Naive thymus-derived CD4-positive, alpha-beta T cell (primary cell): ENCODE data around the gene NADK2. TPM values are rescaled to one million over a fixed set of nuclear protein-coding genes. Genes with fewer than 3 reads are reported as not detected.

ENCODE experiments used
- ATAC-seq: fragments of 150-1000 bp; cut with Tn5 transposase; 2 replicates; pipeline ENCODE4 v1.10.0; 2021; ENCODE audit warnings: mild to moderate bottlenecking, moderate library complexity
- CTCF ChIA-PET: fragments of 350-600 bp; sonication (Branson Sonifier 250); formaldehyde crosslinking; loops from one replicate; lab custom pipeline; 2021; ENCODE audit warnings: antibody characterized with exemption; lab: Charles Lee
- POLR2A ChIA-PET: fragments of 350-600 bp; sonication (Branson Sonifier 250); formaldehyde crosslinking; loops from one replicate; lab custom pipeline; 2021; ENCODE audit warnings: antibody characterized with exemption, inconsistent platforms; lab: Charles Lee
- DNase-seq, 9 donors: peaks; one replicate each; pipeline versions ENCODE4 v3.0.0 to v3.0.0-alpha.2; 2020 to 2022; ENCODE audit warnings: mixed read lengths in 1 of 9
- H3K27ac ChIP-seq: one replicate; pipeline ENCODE4 v1.7.0; 2013; ENCODE audit warnings: mild to moderate bottlenecking, low read depth, low read length, moderate library complexity
- H3K27me3 ChIP-seq, 2 donors: one replicate each; pipeline ENCODE4 v1.7.0; 2013; ENCODE audit warnings: low read length in 2 of 2, mild to moderate bottlenecking in 2 of 2, moderate library complexity in 2 of 2; ENCODE audit not compliant: control insufficient read depth in 2 of 2, insufficient read depth in 2 of 2
- H3K36me3 ChIP-seq, 3 experiments: 1 replicate in 2 of 3; 2 replicates in 1 of 3; pipeline ENCODE4 v1.7.0; 2013; ENCODE audit warnings: low read length in 3 of 3, mild to moderate bottlenecking in 3 of 3, moderate library complexity in 1 of 3; ENCODE audit not compliant: insufficient read depth in 3 of 3, control insufficient read depth in 2 of 3
- H3K4me1 ChIP-seq, 2 donors: one replicate each; pipeline ENCODE4 v1.7.0; 2013; ENCODE audit warnings: low read length in 2 of 2, mild to moderate bottlenecking in 2 of 2, moderate library complexity in 1 of 2; ENCODE audit not compliant: control insufficient read depth in 2 of 2, insufficient read depth in 2 of 2
- H3K4me3 ChIP-seq: 2 replicates; pipeline ENCODE4 v1.7.0; 2013; ENCODE audit warnings: mild to moderate bottlenecking, low read length
- H3K9me3 ChIP-seq, 3 experiments: 1 replicate in 2 of 3; 2 replicates in 1 of 3; pipeline ENCODE4 v1.7.0; 2013; ENCODE audit warnings: low read length in 3 of 3; ENCODE audit not compliant: control insufficient read depth in 2 of 3
- H3K27ac Mint-ChIP-seq, 9 donors: one replicate each; pipeline ENCODE4 v1.8.0; 2020 to 2022; ENCODE audit warnings: mixed read lengths in 9 of 9, mild to moderate bottlenecking in 8 of 9, moderate library complexity in 5 of 9, inconsistent platforms in 2 of 9
- H3K27me3 Mint-ChIP-seq, 5 donors: one replicate each; pipeline ENCODE4 v1.8.0; 2021 to 2022; ENCODE audit warnings: mixed read lengths in 5 of 5, mild to moderate bottlenecking in 1 of 5
- H3K36me3 Mint-ChIP-seq, 5 donors: one replicate each; pipeline ENCODE4 v1.8.0; 2020 to 2022; ENCODE audit warnings: mixed read lengths in 5 of 5, mild to moderate bottlenecking in 3 of 5, inconsistent platforms in 1 of 5
- H3K4me1 Mint-ChIP-seq, 7 donors: one replicate each; pipeline ENCODE4 v1.8.0; 2020 to 2022; ENCODE audit warnings: mixed read lengths in 7 of 7, mild to moderate bottlenecking in 3 of 7, inconsistent platforms in 1 of 7
- H3K4me3 Mint-ChIP-seq, 10 donors: one replicate each; pipeline ENCODE4 v1.8.0; 2020 to 2022; ENCODE audit warnings: mild to moderate bottlenecking in 10 of 10, mixed read lengths in 10 of 10, moderate library complexity in 6 of 10, inconsistent platforms in 2 of 10
- H3K9me3 Mint-ChIP-seq, 11 donors: one replicate each; pipeline ENCODE4 v1.8.0; 2020 to 2022; ENCODE audit warnings: mixed read lengths in 11 of 11, mild to moderate bottlenecking in 4 of 11, inconsistent platforms in 1 of 11, moderate library complexity in 1 of 11
- intact Hi-C, 2 donors: fragments of 100-400 bp; cut with micrococcal nuclease; formaldehyde crosslinking; loops; one replicate each; pipeline ENCODE4 v1.15.1; 2023
- polyA plus RNA-seq, 2 donors: library from polyadenylated mRNA; unstranded; fragments of 300-500 nt; fragmentation: Illumina TruSeq; gene quantifications; one replicate each; pipeline ENCODE4 v1.2.3, GENCODE V29; 2021
- total RNA-seq, 6 experiments: library from RNA in 5 of 6; stranded (reverse) in 5 of 6; gene quantifications; 1 replicate in 5 of 6; 2 replicates in 1 of 6; pipeline ENCODE4 v1.2.3 and lab custom pipeline; 2021 to 2026

NADK2 gene
- total and polyA plus RNA-seq, 7 experiments from 2014 or later, result 7.0 to 17.8 (median 12.2) TPM

DNA sequence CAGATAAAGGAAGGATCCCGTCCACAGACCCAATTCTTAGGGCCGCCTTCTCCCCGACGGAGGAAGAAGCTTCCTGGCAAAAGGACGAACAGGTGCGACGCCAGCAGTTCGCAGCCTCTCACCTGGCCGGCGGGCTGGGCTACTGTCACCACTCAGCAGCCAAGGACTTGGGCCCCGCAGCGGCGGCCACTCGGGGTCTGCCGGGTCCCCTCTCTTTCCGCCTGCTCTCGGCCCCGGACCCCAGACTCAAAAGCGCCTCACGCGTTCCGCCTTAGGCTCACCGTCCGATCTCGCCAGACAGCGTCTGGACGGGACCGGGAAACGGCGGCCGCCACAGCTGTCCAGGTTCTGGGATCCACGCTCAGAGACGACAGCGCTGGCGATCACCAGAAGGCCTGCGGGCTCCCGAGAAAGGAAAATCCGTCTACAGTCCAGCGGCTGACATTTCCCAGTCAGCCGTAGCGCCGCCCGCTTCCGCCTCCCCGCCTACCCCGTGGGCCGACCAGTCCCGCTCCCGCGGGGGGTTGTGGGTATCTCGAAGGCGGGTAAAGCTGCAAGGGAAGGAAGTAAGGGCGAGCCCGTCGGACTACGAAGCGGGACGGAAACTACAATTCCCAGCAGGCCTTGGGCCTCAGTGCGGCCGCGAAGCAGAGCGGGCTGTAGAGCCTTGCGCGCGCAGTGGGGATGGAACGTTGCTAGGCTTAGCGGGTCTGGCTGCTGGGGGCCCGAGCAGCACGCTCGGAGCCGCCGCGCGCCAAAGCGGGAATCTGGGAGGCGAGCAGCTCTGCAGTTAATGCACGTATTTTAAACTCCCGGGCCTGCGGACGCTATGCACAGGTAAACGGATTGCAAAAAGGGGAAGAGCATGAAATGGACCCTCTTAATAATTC lies 90.0 kb downstream of the NADK2 start, which contains the start of the genes LMBRD2 and SKP2:
Gene LMBRD2, minus strand, starts transcription at position 454 of the 890 bp plus-strand sequence. CDS start 8,538 bp downstream, outside the sequence.
Gene SKP2, plus strand, starts transcription at position 678 of the 890 bp plus-strand sequence. Its CDS starts 152 bp downstream, at position 830.
- intact Hi-C loops, result loop anchor here (1.0 to 10.0 kb wide), 14 partner anchors 17 to 1314 kb away; partner anchors contain the start of genes BRIX1 (in 2 of the 2), DNAJC21 (in 2 of the 2), NIPBL (in 2 of the 2) and NUP155 (in 2 of the 2)
- H3K4me3 ChIP-seq, result peak within 1 kb of the TSS; percentile 87
- Mint-ChIP-seq H3K36me3 (peaks cover 4 to 38% (median 24%) of the 10 kb centered on the region in 5 donors), H3K27ac (peak within 1 kb of the TSS; percentile 76 to 97 (median 91)), H3K9me3 (no peaks in the 10 kb centered on the region), H3K27me3 (no peaks in the 10 kb centered on the region), H3K4me3 (peak within 1 kb of the TSS; percentile 89 to 98 (median 96)), H3K4me1 (peaks cover 48 to 92% (median 77%) of the 10 kb centered on the region in 7 donors)
- CTCF ChIA-PET, result no interaction called here
- H3K27ac ChIP-seq, result peak within 1 kb of the TSS; percentile 85
- peaks cover 24% of the 10 kb centered on the region in 2 donors for H3K4me1 ChIP-seq
- DNase-seq (peak; percentile 88 to 99 (median 96)), ATAC-seq (peak; percentile 100)
- POLR2A ChIA-PET, result interaction anchor here (0.7 to 3.2 kb wide), 5 partner anchors 9 to 1294 kb away, joined by 3 to 35 read pairs (median 4); partner anchors contain the start of gene NADK2
- no peaks in the 10 kb centered on the region for H3K9me3 ChIP-seq
- peaks cover 0 to 16% (median 0%) of the 10 kb centered on the region in 3 experiments for H3K36me3 ChIP-seq
- no peaks in the 10 kb centered on the region for H3K27me3 ChIP-seq

- Mint-ChIP-seq H3K9me3 (no peaks in the 10 kb centered on the region), H3K4me1 (peaks cover 44 to 84% (median 69%) of the 10 kb centered on the region in 7 donors), H3K36me3 (peaks cover 4 to 30% (median 18%) of the 10 kb centered on the region in 5 donors), H3K4me3 (peak overlapping the region; percentile 89 to 98 (median 96)), H3K27me3 (no peaks in the 10 kb centered on the region), H3K27ac (peak overlapping the region; percentile 76 to 97 (median 91))
- peak overlapping the region; percentile 85 for H3K27ac ChIP-seq
- intact Hi-C loops, result loop anchor here (1.0 to 10.0 kb wide), 12 partner anchors 16 to 1314 kb away; partner anchors contain the start of genes DNAJC21 (in 2 of the 2), NUP155 (in 2 of the 2), SPEF2 (in 1 of the 2) and TTC23L (in 1 of the 2)
- H3K4me1 ChIP-seq, result peaks cover 24% of the 10 kb centered on the region in 2 donors
- peak overlapping the region; percentile 87 for H3K4me3 ChIP-seq
- peak; percentile 3 for ATAC-seq
- peaks cover 0 to 7% (median 0%) of the 10 kb centered on the region in 3 experiments for H3K36me3 ChIP-seq
- peak; percentile 15 to 63 (median 32) for DNase-seq
- ChIA-PET POLR2A (interaction anchor here (1.0 to 3.2 kb wide), 5 partner anchors 10 to 1235 kb away, joined by 3 to 35 read pairs (median 5); partner anchors contain the start of genes BRIX1, NADK2 and RAD1), CTCF (no interaction called here)
- no peaks in the 10 kb centered on the region for H3K27me3 ChIP-seq
- no peaks in the 10 kb centered on the region for H3K9me3 ChIP-seq
Measured at GRCh38 chr5:36150676-36151433, 90.9 kb downstream of the NADK2 start.

DNA sequence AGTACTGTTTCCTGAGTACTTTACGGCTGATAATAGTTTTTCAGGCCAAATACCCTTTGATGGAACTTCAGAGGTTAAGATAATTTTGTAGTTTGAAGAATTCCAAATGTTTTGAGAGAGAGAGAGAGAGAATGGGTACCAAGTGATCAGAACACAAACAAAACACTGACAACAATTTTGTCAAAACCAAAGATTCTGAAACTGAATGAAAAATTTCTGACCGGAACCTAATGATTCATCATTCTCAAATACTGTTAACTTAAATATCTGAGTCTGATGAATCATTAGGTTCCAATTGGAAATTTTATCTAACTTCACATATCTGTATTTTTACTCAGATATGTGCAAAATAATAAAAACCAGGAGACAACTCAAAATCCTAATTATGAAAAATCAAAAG lies 94.0 kb downstream of the NADK2 start:
- Mint-ChIP-seq H3K4me1 (peaks cover 26 to 63% (median 52%) of the 10 kb centered on the region in 7 donors), H3K9me3 (no peaks in the 10 kb centered on the region), H3K27ac (peak overlapping the region in 2 of 9 donors; percentile 40 to 76), H3K4me3 (peak overlapping the region in 2 of 10 donors; percentile 21 to 32), H3K36me3 (peaks cover 0 to 7% (median 3%) of the 10 kb centered on the region in 5 donors), H3K27me3 (no peaks in the 10 kb centered on the region)
- intact Hi-C loops, result no loop called here
- Histone ChIP-seq H3K27me3 (no peaks in the 10 kb centered on the region), H3K9me3 (no peaks in the 10 kb centered on the region), H3K27ac (no peak overlapping the region), H3K4me3 (no peak overlapping the region), H3K4me1 (peaks cover 16 to 18% of the 10 kb centered on the region in 2 donors), H3K36me3 (peaks cover 0 to 6% (median 0%) of the 10 kb centered on the region in 3 experiments)
- CTCF ChIA-PET, result no interaction called here
- ATAC-seq (no peak), DNase-seq (no peak)
- POLR2A ChIA-PET, result no interaction called here

DNA sequence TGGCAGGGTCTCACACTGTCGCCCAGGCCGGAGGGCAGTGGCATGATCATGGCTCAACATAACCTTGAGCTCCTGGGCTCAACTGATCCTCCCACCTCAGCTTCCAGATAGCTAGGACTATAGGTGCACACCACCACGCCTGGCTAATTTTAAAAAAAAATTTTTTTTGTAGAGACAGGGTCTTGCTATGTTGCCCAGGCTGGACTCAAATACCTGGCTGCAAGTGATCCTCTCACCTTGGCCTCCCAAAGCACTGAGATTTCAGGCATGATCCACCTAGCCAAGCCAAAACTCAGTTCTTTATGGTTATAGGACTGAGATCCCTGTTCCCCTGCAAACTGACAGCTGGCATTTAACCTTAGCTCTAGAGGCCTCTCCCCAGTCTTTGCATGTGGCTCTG lies 95.3 kb downstream of the NADK2 start:
- Histone ChIP-seq H3K36me3 (peaks cover 0 to 3% (median 0%) of the 10 kb centered on the region in 3 experiments), H3K4me1 (peaks cover 12 to 18% of the 10 kb centered on the region in 2 donors), H3K27me3 (no peaks in the 10 kb centered on the region), H3K4me3 (no peak overlapping the region), H3K9me3 (no peaks in the 10 kb centered on the region), H3K27ac (no peak overlapping the region)
- no peak overlapping the region for H3K27ac Mint-ChIP-seq
- ChIA-PET POLR2A (no interaction called here), CTCF (no interaction called here)
- no peak overlapping the region for H3K4me3 Mint-ChIP-seq
- DNase-seq (no peak), ATAC-seq (no peak)
- peaks cover 22 to 59% (median 42%) of the 10 kb centered on the region in 7 donors for H3K4me1 Mint-ChIP-seq
- intact Hi-C loops, result no loop called here
- no peaks in the 10 kb centered on the region for H3K27me3 Mint-ChIP-seq
- H3K36me3 Mint-ChIP-seq, result peaks cover 0 to 11% (median 6%) of the 10 kb centered on the region in 5 donors
- no peaks in the 10 kb centered on the region for H3K9me3 Mint-ChIP-seq

- H3K27ac ChIP-seq, result no peak overlapping the region
- ChIA-PET CTCF (no interaction called here), POLR2A (no interaction called here)
- intact Hi-C loops, result no loop called here
- H3K4me1 Mint-ChIP-seq, result peaks cover 15 to 48% (median 34%) of the 10 kb centered on the region in 7 donors
- H3K4me1 ChIP-seq, result peaks cover 5 to 11% of the 10 kb centered on the region in 2 donors
- H3K36me3 ChIP-seq, result peaks cover 0 to 2% (median 0%) of the 10 kb centered on the region in 3 experiments
- no peak for DNase-seq
- peaks cover 0 to 5% (median 1%) of the 10 kb centered on the region in 11 donors for H3K9me3 Mint-ChIP-seq
- peaks cover 3 to 19% (median 14%) of the 10 kb centered on the region in 5 donors for H3K36me3 Mint-ChIP-seq
- H3K4me3 Mint-ChIP-seq, result no peak overlapping the region
- H3K27me3 Mint-ChIP-seq, result no peaks in the 10 kb centered on the region
- ATAC-seq, result no peak
- no peak overlapping the region for H3K4me3 ChIP-seq
- H3K27me3 ChIP-seq, result no peaks in the 10 kb centered on the region
- H3K9me3 ChIP-seq, result no peaks in the 10 kb centered on the region
- H3K27ac Mint-ChIP-seq, result no peak overlapping the region
Measured at GRCh38 chr5:36145311-36145710, 96.4 kb downstream of the NADK2 start.
